NCI-H510A (cell line): ENCODE results near the gene ELAC1.
"Not testable (repeated sequence)": the region's sequence is repeated elsewhere in the genome, so short reads cannot be mapped to it uniquely, and the experiment has no call there.

Source experiments
- DNase-seq: peaks from one replicate; lab custom pipeline; 2025; lab: John Stamatoyannopoulos, UW

ELAC1 gene

GRCh38 chr18:50967714-50968661 is at the start of gene ELAC1:
Gene ELAC1 (plus strand): TSS chr18:50968040. CDS start chr18:50974405, 6,365 bp downstream.
- DNase-seq, result peak; percentile 29

DNA sequence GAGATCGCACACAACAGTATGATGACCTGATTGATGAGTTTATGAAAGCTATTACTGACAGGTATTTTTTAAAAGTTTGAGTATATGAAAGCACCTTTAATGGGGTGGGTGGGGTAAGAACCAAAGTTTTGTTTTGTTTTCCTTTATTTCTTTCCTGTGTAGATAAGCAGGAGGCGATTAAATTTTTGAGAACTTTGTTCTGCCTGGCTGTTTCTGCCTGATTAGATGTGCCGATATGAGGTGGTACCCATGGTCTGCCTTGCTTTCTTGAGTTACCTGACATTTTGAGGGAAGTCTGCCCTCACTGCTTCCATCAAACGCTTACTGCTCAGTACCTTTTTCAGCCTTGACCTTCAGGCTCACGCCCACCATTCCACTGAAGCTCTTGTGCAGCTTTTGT is 49.7 kb upstream of the ELAC1 start:
- DNase-seq, result no peak

DNA sequence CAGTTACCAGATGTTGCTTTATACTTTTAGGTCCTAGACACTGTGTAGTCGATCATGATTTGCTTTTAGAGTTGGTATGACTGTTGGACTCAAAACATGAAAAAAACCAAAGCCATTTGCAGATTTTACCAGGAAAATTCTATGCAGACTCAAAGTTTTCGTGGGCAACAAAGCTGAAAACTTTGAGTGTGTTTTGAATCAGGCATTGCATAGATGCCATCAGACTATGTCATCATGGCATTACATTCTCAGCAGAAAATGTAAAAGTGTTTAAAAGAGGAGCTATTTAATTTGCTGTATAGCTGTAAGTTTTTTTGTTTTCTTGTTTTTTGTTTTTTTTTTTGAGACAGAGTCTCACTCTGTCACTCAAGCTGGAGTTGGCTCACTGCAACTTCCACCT is 43.5 kb upstream of the ELAC1 start:
- no peak for DNase-seq

- no peak for DNase-seq
These were observed 41.3 kb upstream of the ELAC1 start for GRCh38 chr18:50926521-50926920.

DNA sequence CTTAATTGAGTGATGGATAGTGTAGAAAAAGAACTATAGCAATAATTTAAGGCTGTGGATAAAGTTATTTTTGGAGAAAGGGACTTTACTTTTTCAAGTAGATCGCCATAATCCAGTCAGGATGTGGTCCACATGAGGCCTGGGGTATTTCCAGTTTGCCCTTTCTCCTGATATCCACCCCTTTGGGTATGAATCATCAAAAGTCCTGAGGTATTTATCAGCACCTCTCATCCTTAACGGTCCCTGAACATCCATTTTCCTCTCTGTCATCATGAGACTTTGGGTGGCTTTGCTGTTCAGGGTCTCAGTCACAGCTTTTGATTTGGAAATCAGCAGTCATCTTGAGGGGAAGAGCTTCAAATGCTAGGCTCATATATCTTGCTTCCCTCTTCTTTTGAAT is 39.3 kb upstream of the ELAC1 start:
- no peak for DNase-seq

DNA sequence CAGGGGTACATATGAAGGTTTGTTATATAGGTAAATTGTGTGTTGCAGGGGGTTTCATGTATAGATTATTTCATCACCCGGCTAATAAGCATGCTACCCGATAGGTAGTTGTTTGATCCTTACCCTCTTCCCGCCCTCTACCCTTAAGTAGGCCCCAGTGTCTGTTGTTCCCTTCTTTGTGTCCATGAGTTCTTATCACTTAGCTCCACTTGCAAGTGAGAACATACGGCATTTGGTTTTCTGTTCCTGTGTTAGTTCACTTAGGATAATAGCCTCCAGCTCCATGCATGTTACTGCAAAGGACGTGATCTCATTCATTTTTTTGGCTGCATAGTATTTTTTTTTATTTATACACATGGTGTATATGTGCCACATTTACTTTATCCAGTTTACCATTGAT is 34.2 kb upstream of the ELAC1 start:
- no peak for DNase-seq

DNA sequence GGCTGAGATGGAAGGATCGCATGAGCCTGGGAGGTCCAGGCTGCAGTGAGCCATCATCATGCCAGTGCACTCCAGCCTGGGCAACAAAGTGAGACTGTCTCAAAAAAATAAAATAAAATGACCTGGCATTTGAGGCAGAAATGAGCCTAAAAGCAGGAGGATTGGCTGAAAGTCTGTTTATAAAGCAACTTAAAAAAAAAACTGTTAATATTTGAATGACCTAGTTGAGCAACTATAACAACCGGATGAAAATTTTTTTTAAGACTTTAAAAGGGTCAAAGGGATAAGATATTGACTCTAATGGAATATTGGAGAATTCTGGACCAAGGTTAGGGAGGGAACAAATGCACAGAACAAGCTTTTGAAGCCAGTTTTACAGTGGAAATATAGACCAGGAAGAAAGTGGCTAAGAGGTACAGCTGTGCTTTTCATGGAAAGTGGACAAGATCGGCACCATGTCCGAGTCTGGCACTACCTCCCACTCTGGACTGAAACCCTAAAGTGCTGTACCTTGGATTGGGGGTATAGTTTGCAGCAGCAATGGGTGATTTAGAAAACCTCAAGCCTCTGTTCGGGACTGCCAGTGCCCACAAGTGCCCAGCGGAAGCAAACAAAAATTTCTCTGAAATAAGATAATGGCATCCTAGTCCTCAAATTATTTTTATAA is 33.2 kb upstream of the ELAC1 start:
- no peak for DNase-seq

- no peak for DNase-seq
These were observed 32.2 kb upstream of the ELAC1 start for GRCh38 chr18:50935493-50936191.

DNA sequence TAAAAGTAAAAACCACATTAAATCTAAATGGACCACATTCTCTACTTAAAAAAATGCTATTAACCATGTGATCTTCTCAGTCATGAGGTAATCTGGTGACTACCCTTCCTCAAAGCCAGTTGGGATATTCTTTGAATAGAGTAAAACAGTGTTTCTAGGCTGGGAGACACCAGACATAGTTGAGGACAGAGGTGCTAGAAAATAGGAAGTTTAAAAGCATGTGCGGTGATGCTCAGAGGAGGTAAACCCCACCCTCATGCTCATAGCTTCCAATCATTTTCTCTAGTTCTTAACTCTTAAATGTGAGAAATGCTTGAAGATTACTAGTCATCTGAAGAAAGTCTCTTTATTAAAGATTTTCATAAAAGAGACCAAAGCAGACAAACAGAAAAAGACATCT is 30.7 kb upstream of the ELAC1 start:
- DNase-seq, result no peak

- DNase-seq, result no peak
These were observed 28.9 kb upstream of the ELAC1 start for GRCh38 chr18:50938912-50939311.

DNA sequence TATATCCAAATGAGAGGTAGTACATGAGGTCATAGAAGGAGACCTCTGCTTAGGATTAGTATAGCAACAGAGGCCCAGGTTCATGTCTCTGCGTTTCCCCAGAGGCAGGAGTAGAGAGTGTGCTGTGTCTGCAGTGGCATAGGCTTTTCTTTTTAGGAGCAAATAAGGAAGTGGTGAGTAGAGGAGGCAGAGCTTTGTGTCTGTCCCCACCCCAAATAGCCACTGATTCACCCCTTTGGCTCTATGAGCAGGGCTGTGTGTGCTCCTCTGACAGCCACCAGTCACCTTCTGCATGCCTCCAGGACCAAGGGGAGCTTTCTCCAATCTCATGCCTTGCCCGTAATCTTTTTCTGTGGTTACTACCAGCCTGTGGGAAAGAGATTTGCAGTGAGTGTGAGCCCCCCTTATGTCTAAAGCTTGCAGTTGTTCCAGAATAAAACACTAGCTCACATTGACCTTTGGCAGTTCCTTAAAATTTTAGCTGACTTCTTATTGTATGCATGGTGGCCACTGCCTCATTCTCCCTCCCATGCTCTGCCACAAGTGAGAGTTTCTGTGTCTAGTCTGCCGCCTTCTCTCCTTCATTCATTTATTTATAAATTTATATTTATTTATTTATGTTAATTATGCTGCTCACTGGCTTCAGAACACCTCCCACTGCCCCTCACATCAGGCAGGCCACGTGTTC is 23.5 kb upstream of the ELAC1 start:
- no peak for DNase-seq

DNA sequence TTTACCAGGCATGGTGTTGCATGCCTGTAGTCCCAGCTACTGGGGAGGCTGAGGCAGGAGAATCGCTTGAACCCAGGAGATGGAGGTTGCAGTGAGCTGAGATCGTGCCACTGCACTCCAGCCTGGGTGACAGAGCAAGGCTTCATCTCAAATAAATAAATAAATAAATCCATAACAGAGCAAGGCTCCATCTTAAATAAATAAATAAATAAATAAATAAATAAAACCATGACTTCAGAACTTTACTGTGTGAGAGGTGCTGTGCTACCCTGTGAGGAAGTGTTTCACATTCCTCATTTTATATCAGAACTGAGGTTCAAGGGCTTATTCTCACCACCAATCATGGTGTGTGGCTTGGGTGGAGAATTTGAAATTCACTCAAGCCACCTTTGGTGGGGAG is 21.9 kb upstream of the ELAC1 start:
- DNase-seq, result not testable (repeated sequence)

DNA sequence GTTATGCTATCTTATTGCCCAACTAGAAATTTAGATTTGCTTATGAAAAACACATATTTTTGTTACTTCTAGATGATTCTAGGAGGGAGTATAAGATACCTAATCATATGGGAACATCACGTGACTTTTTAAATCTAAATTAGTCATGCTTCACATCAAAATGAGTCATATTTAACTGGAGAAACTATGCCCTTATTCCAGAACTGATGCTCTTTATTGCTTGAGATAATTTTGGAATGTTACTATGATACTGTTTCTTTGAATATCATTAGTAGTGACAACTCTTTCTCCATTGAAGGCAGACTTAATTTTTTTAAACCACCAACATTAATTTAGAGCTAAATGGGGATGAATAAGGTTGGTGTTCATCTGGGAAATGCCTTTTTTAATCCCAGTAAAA is 19.9 kb upstream of the ELAC1 start:
- no peak for DNase-seq

- no peak for DNase-seq
These were observed 18.7 kb upstream of the ELAC1 start for GRCh38 chr18:50949185-50949584.

DNA sequence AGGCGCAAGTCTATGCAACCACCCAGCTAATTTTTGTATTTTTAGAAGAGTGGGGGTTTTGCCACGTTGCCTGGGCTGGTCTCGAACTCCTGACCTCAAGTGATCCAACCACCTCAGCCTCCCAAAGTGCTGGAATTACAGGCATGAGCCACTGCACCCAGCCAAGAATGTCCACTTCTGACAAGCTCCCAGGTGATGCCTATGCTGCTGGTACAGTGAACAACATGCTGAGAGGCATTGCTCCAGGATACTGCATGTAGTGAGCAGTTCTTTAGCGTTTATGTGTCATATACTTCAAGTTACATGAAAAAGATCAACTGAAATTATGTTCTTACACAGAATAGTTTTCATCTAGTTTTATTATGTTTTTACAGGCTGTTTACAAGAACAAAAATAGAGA is 17.2 kb upstream of the ELAC1 start:
- no peak for DNase-seq

GRCh38 chr18:50953822-50954221 is 14.0 kb upstream of the ELAC1 start:
- no peak for DNase-seq

- DNase-seq, result no peak
These were observed 12.6 kb upstream of the ELAC1 start for GRCh38 chr18:50955253-50955652.

DNA sequence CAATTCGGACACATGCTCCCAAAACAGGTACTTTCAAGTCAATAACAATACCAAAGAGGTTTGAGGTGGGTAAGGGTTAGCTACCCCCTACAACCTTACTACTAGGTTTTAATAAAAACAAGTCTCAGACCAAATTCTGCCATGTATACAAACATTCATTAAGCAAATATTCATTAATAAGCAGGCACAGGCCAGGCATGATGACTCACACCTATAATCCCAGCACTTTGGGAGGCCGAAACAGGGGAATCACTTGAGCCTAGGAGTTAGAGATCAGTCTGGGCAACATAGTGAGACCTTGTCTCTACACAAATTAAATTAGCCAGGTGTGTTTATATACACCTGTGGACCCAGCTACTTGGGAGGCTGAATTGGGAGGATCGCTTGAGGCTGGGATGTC is 11.7 kb upstream of the ELAC1 start:
- no peak for DNase-seq

GRCh38 chr18:50961974-50962373 is 5.9 kb upstream of the ELAC1 start:
- no peak for DNase-seq

- no peak for DNase-seq
These were observed 1.6 kb downstream of the ELAC1 start for GRCh38 chr18:50969448-50969847.

- no peak for DNase-seq
These were observed 2.2 kb downstream of the ELAC1 start for GRCh38 chr18:50970006-50970405.

DNA sequence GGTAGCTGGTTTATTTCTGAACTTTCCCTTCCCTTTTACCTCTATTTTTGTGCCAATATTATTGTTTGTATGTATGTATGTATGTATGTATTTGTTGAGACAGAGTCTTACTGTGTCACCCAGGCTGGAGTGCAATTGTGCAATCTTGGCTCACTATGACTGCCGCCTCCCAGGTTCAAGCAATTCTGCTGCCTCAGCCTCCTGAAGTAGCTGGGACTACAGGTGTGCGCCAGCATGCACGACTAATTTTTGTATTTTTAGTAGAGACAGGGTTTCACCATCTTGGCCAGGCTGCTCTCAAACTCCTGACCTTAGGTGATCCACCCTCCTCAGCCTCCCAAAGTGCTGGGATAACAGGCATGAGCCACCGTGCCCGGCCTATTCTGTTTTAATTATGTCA is 4.6 kb downstream of the ELAC1 start:
- not testable (repeated sequence) for DNase-seq
